AG10803 (cell line): Measurements from ENCODE around the gene LUC7L3.
A peak's percentile ranks its signal among the peaks of the same experiment; 100 is the strongest.
"Not testable (repeated sequence)": the region's sequence is repeated elsewhere in the genome, so short reads cannot be mapped to it uniquely, and the experiment has no call there.

Source experiments
- DNase-seq: peaks from one replicate; pipeline ENCODE4 v3.0.0; 2010; ENCODE audit warnings: low read depth
- H3K4me3 ChIP-seq: 2 replicates; pipeline ENCODE4 v1.5.1; 2011; ENCODE audit warnings: mild to moderate bottlenecking, low read length, control low read depth
- CTCF ChIP-seq: conservative IDR thresholded peaks from 2 replicates; pipeline ENCODE4 v1.5.1; 2011; ENCODE audit warnings: mild to moderate bottlenecking, low read length, control low read depth, inconsistent platforms

LUC7L3 gene

GRCh38 chr17:50707289-50708049, 11.9 kb upstream of the LUC7L3 start, which contains the start of gene ANKRD40:
TSS of gene ANKRD40 (minus strand) at chr17:50707914. CDS start at chr17:50707654, 260 bp downstream.
- peak within 1 kb of the TSS; percentile 82 for H3K4me3 ChIP-seq
- DNase-seq, result peak; percentile 94
- TF ChIP-seq CTCF, result no peak

- peak overlapping the region; percentile 82 for H3K4me3 ChIP-seq
- TF ChIP-seq CTCF, result no peak; the same call in 1 of the 2 replicates
- DNase-seq, result peak; percentile 32
Measured at GRCh38 chr17:50708050-50709000, 11.1 kb upstream of the LUC7L3 start.

GRCh38 chr17:50709053-50709452, 10.3 kb upstream of the LUC7L3 start:
- not testable (repeated sequence) for DNase-seq, H3K4me3 ChIP-seq

- TF ChIP-seq CTCF, result no peak
- no peak overlapping the region for H3K4me3 ChIP-seq
- DNase-seq, result no peak
Measured at GRCh38 chr17:50710025-50710424, 9.4 kb upstream of the LUC7L3 start.

- no peak overlapping the region for H3K4me3 ChIP-seq
- no peak for DNase-seq
- TF ChIP-seq CTCF, result no peak
Measured at GRCh38 chr17:50710650-50711049, 8.8 kb upstream of the LUC7L3 start.

- no peak for TF ChIP-seq CTCF
- H3K4me3 ChIP-seq, result no peak overlapping the region
- no peak for DNase-seq
Measured at GRCh38 chr17:50712641-50713040, 6.8 kb upstream of the LUC7L3 start.

- no peak for TF ChIP-seq CTCF
- H3K4me3 ChIP-seq, result no peak overlapping the region
- DNase-seq, result no peak
Measured at GRCh38 chr17:50715471-50715870, 3.9 kb upstream of the LUC7L3 start.
